Measurements from ENCODE around the gene RARS1.

RARS1 gene

GRCh38 chr5:168486136-168486879 is at the start of gene RARS1:
TSS of gene RARS1 (plus strand) at chr5:168486471. CDS start at chr5:168486499, 28 bp downstream.
- peak; percentile 54 for FAIRE-seq

- no peak for FAIRE-seq
Measured at GRCh38 chr5:168438349-168438748, 47.9 kb upstream of the RARS1 start.

GRCh38 chr5:168443533-168443932 is 42.7 kb upstream of the RARS1 start:
- no peak for FAIRE-seq

- no peak for FAIRE-seq
Measured at GRCh38 chr5:168443950-168444700, 42.1 kb upstream of the RARS1 start.

DNA sequence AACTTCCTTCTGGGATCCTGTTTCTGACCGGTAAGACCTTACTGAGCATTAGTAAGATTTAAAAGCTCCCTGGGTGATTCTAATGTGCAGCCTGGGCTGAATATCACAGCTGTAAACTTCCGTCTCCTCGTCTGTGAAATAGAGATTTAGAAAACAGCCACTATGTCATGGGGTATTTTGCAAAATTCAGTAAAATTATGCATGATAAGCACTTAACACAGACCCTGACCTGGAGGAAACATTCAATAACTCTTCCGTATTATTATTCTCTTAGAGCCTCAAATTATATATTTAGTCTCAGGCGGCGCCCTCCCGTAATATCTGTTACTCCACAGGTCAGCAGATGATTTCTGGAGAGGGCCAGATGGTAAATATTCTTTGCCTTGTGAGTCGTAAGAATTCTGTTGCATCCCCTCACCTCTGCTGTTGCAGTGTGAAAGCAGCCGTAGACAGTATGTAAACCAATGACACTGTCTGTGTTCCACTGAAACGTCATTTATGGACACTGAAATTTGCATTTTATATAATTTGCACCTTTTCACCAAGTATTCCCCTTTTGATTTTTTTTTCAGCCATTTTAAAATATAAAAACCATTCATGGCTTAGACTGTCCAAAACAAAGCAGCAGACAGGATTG is 39.2 kb upstream of the RARS1 start:
- FAIRE-seq: no peak

GRCh38 chr5:168447808-168448207 is 38.5 kb upstream of the RARS1 start:
- FAIRE-seq: no peak

DNA sequence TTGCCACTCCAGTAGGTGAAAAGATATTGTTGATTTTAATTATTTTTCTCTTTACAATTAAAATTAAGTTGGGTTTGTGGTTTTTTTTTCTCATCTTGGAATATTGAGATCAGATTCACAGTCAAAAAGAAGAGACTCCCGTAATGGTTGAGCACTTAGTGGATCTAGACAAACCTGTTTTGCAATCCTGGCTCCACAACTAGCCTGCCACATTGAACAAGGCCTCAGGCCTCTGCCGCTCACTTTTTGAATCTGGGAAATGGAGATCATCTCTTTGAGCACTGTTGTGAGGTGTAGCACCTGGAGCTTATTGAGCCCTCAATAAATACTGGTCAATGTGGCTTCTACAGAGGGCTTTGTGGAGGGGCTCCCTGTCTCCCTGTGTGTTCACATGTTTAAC is 37.1 kb upstream of the RARS1 start:
- no peak for FAIRE-seq

DNA sequence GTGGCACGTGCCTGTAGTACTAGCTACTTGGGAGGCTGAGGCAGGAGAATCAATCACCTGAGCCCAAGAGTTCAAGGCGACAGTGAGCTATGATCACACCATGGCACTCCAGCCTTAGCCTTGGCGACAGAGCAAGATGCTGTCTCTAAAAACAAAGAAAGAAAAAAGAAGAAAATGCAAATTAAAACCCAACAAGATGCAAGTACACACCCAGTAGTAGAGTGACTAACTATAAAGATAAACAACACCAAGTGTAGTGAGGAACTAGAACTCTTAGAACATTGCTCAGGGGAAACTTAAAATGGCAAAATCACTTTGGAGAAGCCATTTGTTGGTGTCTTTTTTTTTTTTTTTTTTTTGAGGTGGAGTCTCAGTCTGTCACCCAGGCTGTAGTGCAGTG is 34.7 kb upstream of the RARS1 start:
- no peak for FAIRE-seq

GRCh38 chr5:168455201-168455600 is 31.1 kb upstream of the RARS1 start:
- no peak for FAIRE-seq

DNA sequence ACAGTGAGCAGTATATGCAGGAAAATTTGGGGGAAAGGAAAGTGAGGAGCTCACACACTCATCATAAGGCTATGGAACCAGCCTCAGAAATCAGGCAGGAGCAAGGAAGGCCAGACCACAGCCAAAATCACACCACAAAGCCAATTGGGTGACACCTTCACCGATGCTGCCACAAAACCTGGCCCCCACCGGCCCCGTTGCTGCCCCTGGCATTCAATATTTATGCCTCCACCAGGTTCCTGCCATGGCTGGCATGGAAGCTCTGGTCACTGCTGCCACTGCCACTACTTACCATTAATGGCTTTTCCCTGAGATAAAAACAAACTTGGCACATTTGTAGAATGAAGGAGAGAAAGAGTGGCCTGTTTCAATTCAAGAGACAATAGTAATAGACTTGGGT is 28.7 kb upstream of the RARS1 start:
- FAIRE-seq: no peak

GRCh38 chr5:168460606-168461005 is 25.7 kb upstream of the RARS1 start:
- no peak for FAIRE-seq

- FAIRE-seq: no peak
Measured at GRCh38 chr5:168463081-168463480, 23.2 kb upstream of the RARS1 start.

DNA sequence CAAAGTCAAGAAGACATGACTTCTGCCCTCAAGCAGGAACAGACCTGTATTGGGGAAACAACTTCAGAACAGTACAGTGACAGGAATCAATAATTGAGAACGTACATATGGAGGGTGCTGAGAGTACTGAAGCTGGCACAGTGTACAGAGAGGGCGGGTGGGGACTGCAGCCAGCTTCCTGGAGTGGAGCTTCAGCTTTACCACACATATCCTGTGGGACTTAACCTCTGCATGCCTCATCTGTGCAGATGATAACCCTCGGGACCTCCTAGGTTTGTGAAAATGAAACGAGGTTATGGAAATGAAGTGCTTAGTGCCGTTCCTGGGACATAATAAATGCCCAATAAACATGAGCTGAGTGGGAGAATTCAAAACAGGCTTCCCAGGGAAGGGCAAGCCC is 22.1 kb upstream of the RARS1 start:
- FAIRE-seq: no peak

- FAIRE-seq: no peak
Measured at GRCh38 chr5:168464641-168465040, 21.6 kb upstream of the RARS1 start.

DNA sequence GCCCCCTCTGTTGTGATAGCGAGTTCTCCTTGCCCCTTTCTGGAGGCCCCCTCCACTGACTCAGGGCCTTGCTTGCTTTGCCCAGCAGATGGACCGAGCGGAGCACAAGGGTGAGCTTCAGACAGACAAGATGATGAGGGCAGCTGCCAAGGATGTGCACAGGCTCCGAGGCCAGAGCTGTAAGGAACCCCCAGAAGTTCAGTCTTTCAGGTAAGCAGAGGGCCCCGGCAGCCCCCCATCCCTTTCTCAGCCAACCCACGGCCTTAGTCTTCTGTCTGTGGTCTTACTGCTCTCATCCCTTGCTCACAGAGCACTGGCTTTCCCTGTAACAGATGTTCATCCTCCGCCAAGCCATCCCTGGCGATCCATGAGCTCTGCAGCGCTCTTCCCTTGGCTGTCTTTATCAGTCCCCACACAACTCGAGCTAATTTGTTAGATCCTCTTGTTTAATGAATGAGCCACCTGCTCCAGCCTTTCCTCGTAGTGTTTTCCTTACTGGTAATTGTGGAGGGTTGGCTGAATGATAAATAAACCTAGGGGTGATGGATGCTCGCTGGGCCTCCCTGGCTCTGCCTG is 18.4 kb upstream of the RARS1 start:
- no peak for FAIRE-seq

GRCh38 chr5:168468836-168469235 is 17.4 kb upstream of the RARS1 start:
- no peak for FAIRE-seq

DNA sequence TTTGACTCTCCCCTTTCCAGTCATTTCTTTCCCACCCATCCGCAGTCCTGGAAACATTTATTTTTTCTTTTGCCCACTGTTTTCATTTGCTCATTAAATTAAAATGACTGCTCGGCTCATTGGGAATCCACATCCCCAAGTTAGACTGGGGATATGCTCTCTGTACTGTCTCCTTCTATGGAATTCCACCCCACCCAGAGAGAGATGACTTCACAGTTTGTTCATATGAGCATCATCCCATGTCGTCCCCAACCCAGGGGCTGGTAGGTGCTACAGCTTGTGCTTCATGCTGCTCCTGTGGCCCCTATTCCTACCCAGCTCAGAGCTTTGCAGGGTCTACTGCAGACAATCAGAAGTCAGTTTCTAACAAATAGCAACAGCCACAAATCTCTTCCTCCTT is 16.5 kb upstream of the RARS1 start:
- FAIRE-seq: no peak

- FAIRE-seq: no peak
Measured at GRCh38 chr5:168471785-168472184, 14.5 kb upstream of the RARS1 start.

GRCh38 chr5:168472329-168472728 is 13.9 kb upstream of the RARS1 start:
- FAIRE-seq: no peak

GRCh38 chr5:168474319-168474718 is 12.0 kb upstream of the RARS1 start:
- no peak for FAIRE-seq

GRCh38 chr5:168477060-168477459 is 9.2 kb upstream of the RARS1 start:
- no peak for FAIRE-seq

- no peak for FAIRE-seq
Measured at GRCh38 chr5:168479166-168479565, 7.1 kb upstream of the RARS1 start.

DNA sequence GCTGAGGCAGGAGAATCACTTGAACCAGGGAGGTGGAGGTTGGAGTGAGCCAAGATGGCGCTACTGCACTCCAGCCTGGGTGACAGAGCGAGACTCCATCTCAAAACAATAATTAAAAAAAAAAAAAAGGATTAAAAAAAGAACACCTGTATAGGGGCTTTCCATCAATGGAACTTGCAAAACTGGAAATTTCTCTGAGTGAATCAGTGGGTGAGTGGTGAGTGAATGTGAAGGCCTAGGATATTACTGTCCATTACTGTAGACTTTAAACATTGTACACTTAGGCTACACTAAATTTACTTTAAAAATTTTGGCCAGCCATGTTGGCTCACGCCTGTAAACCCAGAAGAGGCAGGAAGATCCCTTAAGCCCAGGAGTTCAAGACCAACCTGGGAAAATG is 5.7 kb upstream of the RARS1 start:
- FAIRE-seq: no peak

DNA sequence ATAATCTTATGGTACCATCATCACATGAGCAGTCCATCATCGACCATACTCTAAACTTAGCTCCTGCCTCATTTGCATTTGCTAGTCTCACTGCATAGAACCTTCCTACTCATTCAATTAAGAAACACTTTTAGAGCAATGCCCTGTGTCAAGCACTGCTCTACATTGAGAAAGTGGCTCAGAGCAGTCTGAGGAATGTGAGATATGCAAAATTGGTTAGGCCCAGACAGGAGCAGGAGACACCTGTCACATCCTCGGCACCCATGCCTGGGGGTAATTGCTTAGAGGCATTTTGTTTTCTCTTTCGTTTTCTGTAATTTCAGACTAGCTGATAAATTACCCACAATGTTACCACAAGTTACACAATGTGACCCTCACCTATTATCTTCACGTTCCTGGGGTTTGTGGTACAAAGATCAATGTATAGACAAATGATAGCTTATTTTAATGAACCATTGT is 4.9 kb upstream of the RARS1 start:
- no peak for FAIRE-seq
